HG03039 (cell line): Measurements from ENCODE around the gene TCF4.
A peak's percentile ranks its signal among the peaks of the same experiment; 100 is the strongest.

Experiments used
- ATAC-seq: cut with Tn5 transposase; IDR thresholded peaks from one replicate; pipeline ENCODE4 v1.9.1; 2021; ENCODE audit warnings: mild to moderate bottlenecking, moderate library complexity; ENCODE audit not compliant: unreplicated experiment

Gene TCF4

DNA sequence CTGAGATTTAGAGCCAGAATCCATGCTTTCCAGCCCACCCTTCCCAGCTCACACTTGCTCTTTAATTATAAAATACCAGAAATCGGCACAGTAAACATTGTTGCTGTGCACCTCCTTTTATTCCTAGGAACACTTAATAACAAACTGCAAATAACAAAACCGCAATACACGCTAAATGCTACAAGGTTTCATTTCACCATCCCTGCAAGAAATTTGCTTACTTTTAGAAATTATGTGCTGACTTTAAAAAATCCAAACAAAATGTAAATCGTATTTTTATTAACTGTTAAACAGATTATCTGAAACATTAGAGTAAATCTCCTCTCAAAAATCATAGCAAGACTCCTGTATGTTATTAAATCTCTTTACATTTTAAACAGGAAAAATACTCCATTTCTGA is 79.3 kb downstream of the TCF4 start:
- no peak for ATAC-seq

GRCh38 chr18:55506074-55506473 is 81.9 kb downstream of the TCF4 start:
- no peak for ATAC-seq

DNA sequence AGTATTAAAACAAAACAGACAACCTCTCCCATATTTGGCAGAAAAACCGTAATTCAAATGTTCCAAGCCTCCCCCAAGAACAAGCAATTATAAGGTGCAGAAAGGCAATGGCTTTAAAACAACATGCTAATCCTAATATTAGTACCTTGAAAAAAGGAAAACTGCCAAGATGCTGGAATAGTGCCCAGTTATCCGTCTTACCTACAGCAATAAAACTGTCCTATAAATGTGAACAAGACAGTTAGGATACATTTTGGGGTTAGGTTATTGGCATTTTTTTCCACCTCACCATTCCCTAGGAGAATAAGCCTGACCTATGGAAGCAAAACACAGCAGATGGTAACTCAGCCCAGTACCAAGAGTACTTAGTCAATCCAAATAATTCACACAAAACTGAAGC is 83.2 kb downstream of the TCF4 start:
- ATAC-seq: no peak

DNA sequence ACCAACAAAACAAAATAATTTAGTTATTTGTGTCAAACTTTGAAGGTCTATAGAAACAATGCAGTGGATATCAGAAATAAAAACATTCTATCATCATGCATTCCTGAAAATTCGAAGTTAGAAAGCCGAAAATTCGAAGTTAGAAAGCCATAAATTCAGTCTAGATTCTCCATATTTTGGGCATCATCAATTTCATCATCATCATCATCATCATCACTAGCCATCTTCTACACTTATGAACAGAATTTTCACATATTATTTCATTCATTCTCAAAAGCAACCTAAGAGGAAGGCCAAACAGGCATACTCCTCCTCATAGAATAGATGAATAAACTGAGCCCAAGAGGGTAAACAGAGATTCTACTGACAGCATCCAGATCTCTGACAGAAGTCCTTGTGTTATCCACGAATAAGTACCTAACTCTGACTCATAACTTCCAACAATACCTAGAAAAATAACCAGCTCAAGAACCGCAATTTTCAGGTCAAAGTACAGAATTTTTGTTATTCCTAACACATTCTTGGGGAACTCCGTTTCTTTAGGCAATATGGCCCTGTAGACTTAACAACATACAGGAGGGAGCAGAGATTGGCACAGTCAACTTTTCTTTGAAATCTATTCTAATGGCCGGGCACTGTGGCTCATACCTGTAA is 84.7 kb downstream of the TCF4 start:
- no peak for ATAC-seq

GRCh38 chr18:55501982-55502710 is 85.8 kb downstream of the TCF4 start:
- ATAC-seq: no peak

GRCh38 chr18:55501579-55501978 is 86.4 kb downstream of the TCF4 start:
- ATAC-seq: no peak

- no peak for ATAC-seq
These were observed 87.5 kb downstream of the TCF4 start for GRCh38 chr18:55500316-55501086.

DNA sequence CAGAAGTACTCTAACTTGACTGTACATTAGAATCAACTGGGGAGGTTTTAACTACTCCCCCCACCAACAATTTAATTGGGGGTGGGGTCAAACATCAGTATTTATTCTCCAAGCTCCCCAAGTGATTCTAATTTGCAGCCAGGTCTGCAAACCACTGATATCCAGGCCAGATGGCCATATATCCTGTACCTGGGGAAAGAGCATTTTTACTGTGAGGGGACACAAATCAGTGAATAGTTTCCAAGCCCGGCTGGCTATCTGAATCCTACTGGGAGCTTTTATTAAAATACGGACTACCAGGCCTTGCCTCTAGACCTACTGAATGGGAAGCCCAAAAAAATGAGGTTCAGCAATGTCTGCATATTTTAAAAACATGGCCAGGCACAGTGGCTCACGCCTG is 88.5 kb downstream of the TCF4 start:
- no peak for ATAC-seq

- ATAC-seq: no peak
These were observed 90.1 kb downstream of the TCF4 start for GRCh38 chr18:55497825-55498403.

GRCh38 chr18:55494899-55495298 is 93.1 kb downstream of the TCF4 start:
- no peak for ATAC-seq

- ATAC-seq: no peak
These were observed 93.6 kb downstream of the TCF4 start for GRCh38 chr18:55494441-55494840.

DNA sequence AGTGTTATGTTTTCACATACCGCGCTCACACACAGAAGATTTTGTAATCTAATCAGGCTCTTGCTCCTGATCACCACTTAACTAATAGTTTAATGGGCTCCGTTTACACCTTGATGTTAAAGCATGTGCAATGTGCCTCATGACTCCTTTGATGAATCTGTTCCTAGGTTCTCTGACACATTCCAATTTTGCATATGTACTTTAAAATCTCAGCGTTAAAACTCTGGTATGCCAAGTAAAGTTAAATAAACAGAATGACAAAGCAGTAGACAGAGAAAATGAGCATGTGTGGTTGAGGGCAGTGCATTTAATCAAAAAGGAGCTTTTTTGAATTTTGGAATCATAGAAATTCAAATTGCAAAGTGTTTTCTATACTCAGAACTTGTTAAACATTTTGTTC is 96.4 kb downstream of the TCF4 start:
- ATAC-seq: no peak

DNA sequence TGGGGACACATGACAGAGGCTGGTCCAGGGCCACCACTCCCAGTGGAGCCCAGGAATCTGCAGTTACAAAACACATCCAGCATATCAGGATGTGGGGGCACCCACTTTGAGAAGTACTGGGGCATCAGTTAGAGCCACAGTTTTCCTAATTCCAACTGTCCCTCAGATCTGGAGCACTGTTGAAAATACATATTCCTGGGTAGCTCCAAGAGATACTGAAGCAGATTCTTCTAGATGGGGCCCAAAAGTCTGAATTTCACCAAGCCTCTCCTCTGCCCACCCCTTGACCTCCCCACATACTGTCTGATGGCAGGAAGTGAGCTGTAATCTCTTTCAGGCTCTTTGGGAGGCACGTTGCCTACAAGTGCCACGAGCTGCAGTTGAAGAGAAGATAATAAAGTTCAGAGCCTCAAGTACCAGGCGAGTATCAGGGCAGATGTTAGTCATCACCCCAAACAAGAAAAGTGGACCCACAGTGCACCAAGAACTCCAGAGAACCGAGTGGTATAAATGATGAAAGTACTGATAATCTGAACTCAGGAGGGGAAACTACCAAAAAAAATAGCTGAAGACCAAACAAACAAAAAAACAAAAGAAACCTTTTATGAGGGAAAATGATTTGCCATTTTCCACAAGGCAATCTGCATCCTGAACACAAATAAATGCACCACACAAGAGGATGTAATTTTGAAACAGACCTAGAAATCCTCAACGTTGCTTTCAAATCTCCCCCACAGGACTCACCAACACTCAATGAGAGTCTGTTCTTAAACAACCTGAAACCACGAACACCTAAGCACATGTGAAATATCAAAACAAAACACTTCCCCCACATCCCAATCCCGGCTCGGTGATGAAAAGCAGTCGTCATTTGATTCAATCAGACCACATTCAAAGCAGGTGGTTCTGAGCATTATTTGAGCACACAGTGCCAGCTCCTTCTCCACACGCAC is 98.7 kb downstream of the TCF4 start:
- ATAC-seq: peak; percentile 83

DNA sequence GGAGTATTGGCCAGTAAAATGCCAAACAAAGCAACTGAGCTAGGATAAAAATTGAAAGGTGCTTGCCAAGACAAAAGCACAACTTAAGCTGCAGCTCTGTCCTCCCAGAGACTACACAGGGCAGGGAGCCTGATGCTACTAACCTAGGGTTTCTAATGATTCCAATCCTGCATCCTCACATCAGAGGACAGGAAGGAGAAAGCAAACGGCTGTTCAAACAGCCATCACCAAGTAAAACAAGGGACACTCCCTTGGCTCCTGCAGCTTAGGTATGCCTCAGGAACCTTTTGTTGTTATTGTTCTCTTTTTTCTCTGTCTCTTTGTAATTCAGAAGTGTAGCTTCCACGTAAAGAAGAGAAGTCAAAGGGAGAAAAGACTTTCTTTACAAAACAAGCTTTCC is 99.5 kb downstream of the TCF4 start:
- ATAC-seq: no peak

- no peak for ATAC-seq
These were observed 100.0 kb downstream of the TCF4 start for GRCh38 chr18:55487997-55488396.

DNA sequence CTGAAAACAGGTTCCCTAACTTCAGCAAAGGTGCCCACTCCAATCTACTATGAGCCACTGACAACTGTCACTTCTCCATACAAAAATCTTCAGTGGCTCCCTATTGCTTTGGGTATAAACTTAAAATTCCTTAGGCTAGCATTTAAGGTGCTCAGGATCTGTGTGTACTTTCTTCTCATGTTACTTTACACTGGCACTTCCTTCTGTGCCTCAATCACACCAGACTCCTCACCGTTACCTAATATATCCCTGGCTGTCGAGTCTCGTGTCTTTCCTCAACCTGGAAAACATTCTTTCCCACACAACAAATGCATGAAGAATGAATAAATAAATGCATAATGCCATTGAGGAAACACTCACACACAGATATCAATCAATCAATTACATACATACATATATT is 101.1 kb downstream of the TCF4 start:
- ATAC-seq: no peak

DNA sequence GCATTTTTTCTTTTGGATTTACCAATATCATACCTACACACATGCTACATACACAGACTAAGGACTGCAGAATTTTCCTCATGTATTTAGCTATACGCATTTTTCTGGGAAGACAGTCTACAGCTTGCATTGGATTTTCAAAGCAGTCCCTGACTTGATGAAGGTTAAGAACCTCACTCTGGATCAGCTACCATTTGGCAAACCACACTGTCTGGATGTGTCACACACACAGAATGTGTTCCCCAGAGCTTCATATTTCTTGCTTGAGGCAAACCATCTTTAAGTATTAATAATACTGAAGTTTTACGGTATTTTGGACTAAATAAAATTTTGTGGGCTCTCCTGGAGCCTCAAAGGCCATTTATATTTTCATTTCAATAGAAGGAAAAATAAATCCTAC is 102.3 kb downstream of the TCF4 start:
- no peak for ATAC-seq

- ATAC-seq: no peak
These were observed 103.2 kb downstream of the TCF4 start for GRCh38 chr18:55484773-55485172.

GRCh38 chr18:55483266-55483871 is 104.6 kb downstream of the TCF4 start:
- ATAC-seq: no peak
